ENCODE results near the gene OLFM1.

Gene OLFM1

GRCh38 chr9:135087489-135087792 lies at the start of gene OLFM1:
OLFM1 (plus strand) TSS chr9:135087668; CDS start chr9:135087990, 322 bp downstream.
- DNase-seq, result peak; percentile 65

- no peak for DNase-seq
These were observed 49.1 kb upstream of the OLFM1 start for GRCh38 chr9:135038331-135038730.

- DNase-seq, result no peak
These were observed 48.6 kb upstream of the OLFM1 start for GRCh38 chr9:135038826-135039225.

- no peak for DNase-seq
These were observed 48.1 kb upstream of the OLFM1 start for GRCh38 chr9:135039266-135039870.

GRCh38 chr9:135039916-135040645 lies 47.4 kb upstream of the OLFM1 start:
- DNase-seq, result no peak

- no peak for DNase-seq
These were observed 46.6 kb upstream of the OLFM1 start for GRCh38 chr9:135040892-135041291.

GRCh38 chr9:135043345-135043744 lies 44.1 kb upstream of the OLFM1 start:
- DNase-seq, result no peak

- no peak for DNase-seq
These were observed 42.1 kb upstream of the OLFM1 start for GRCh38 chr9:135045264-135045927.

GRCh38 chr9:135045928-135046738 lies 41.3 kb upstream of the OLFM1 start:
- no peak for DNase-seq

- no peak for DNase-seq
These were observed 40.6 kb upstream of the OLFM1 start for GRCh38 chr9:135046739-135047350.

- no peak for DNase-seq
These were observed 39.9 kb upstream of the OLFM1 start for GRCh38 chr9:135047521-135047920.

- DNase-seq, result no peak
These were observed 39.3 kb upstream of the OLFM1 start for GRCh38 chr9:135048046-135048757.

- no peak for DNase-seq
These were observed 38.6 kb upstream of the OLFM1 start for GRCh38 chr9:135048758-135049444.

- no peak for DNase-seq
These were observed 38.0 kb upstream of the OLFM1 start for GRCh38 chr9:135049460-135049859.

- no peak for DNase-seq
These were observed 37.1 kb upstream of the OLFM1 start for GRCh38 chr9:135050072-135050990.

- no peak for DNase-seq
These were observed 36.0 kb upstream of the OLFM1 start for GRCh38 chr9:135051316-135052038.

- no peak for DNase-seq
These were observed 34.3 kb upstream of the OLFM1 start for GRCh38 chr9:135053133-135053532.

GRCh38 chr9:135055181-135055580 lies 32.3 kb upstream of the OLFM1 start:
- DNase-seq, result no peak

- DNase-seq, result no peak
These were observed 30.9 kb upstream of the OLFM1 start for GRCh38 chr9:135056541-135056940.

Data from activated CD4-positive, alpha-beta T cell treated with anti-CD3 and anti-CD28 coated beads for 48 hours (primary cell).